Retinal pigment epithelial cell (primary cell): ENCODE measurements around the gene FMO4.
"Not testable (repeated sequence)": the region's sequence is repeated elsewhere in the genome, so short reads cannot be mapped to it uniquely, and the experiment has no call there.

Source experiments
- DNase-seq: peaks from one replicate; pipeline ENCODE4 v3.0.0-alpha.2; 2010; ENCODE audit warnings: low read depth
- H3K4me3 ChIP-seq: 2 replicates; pipeline ENCODE4 v1.5.1; 2011; ENCODE audit warnings: mild to moderate bottlenecking, low read length, control low read depth, moderate library complexity
- TF ChIP-seq, protein P1 (sequence below): conservative IDR thresholded peaks from 2 replicates; pipeline ENCODE4 v1.5.1; 2011; ENCODE audit warnings: low read depth, low read length, control low read depth, inconsistent platforms

The FMO4 gene

GRCh38 chr1:171384496-171384895, 70.5 kb downstream of the FMO4 start:
- TF ChIP-seq, protein P1, sequence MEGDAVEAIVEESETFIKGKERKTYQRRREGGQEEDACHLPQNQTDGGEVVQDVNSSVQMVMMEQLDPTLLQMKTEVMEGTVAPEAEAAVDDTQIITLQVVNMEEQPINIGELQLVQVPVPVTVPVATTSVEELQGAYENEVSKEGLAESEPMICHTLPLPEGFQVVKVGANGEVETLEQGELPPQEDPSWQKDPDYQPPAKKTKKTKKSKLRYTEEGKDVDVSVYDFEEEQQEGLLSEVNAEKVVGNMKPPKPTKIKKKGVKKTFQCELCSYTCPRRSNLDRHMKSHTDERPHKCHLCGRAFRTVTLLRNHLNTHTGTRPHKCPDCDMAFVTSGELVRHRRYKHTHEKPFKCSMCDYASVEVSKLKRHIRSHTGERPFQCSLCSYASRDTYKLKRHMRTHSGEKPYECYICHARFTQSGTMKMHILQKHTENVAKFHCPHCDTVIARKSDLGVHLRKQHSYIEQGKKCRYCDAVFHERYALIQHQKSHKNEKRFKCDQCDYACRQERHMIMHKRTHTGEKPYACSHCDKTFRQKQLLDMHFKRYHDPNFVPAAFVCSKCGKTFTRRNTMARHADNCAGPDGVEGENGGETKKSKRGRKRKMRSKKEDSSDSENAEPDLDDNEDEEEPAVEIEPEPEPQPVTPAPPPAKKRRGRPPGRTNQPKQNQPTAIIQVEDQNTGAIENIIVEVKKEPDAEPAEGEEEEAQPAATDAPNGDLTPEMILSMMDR: no peak
- no peak for DNase-seq
- H3K4me3 ChIP-seq: no peak overlapping the region

DNA sequence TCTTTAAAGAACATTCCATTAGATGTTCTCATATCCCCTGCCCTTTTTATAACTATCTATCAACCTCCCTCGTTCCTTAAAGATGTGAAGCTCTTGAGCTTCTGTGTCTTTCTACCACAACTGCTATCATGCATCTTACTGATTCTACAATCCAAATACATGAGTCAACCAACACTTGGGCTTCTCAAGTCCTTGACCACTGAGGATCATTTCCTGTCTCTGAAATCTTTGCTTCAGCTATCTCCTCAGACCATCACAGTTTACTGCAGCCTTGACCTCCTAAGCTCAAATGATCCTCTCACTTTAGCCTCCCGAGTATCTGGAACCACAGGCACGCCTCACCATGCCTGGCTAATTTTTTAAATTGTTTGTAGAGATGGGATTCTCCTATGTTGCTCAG, 75.2 kb downstream of the FMO4 start:
- no peak for DNase-seq
- no peak overlapping the region for H3K4me3 ChIP-seq
- TF ChIP-seq, protein P1: no peak

- not testable (repeated sequence) for DNase-seq, H3K4me3 ChIP-seq
These were observed 76.8 kb downstream of the FMO4 start for GRCh38 chr1:171390740-171391139.
